ENCODE measurements around the gene ADORA2A. TPM values are rescaled to one million over a fixed set of nuclear protein-coding genes. Genes with fewer than 3 reads are reported as not detected.

Gene ADORA2A
- total and polyA plus RNA-seq, 2 of the 8 experiments (the other 6 are each of a cell fraction or from before 2014, with no cell fraction given): 7.1 to 20.3 TPM

DNA sequence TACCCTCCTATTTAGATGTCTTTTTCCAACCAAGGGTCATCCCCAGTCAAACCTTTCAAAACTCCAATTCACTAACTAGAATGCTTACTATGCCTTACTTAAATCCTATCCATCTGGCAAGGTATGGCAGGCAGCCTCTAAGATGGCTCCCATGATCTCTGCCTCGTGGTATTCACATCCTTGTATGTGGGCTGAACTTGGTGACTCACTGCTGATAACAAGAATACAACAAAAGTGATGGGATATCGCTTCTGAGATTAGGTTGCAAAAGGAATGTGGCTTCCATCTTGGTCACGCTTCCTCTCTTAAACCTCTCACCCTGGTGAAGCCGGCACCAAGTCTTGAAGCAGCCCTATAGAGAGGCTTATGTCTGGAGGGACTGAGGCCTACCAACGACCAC lies 38.2 kb downstream of the ADORA2A start:
- Histone ChIP-seq H3K4me2 (ENCODE audit: insufficient read depth in 1 of 2, low read depth in 2 of 2, low read length in 2 of 2) (no peak overlapping the region), H3K27me3 (replicated peaks in 1 of 4; ENCODE audit: control insufficient read depth in 3 of 4, extremely low read depth in 1 of 4, insufficient read depth in 3 of 4, low read length in 3 of 4) (no peaks in the 10 kb centered on the region), H2BK20ac (ENCODE audit: low read length) (no peak overlapping the region), H2BK5ac (ENCODE audit: low read depth, low read length) (no peak overlapping the region), H3K4me3 (ENCODE audit: extremely low read depth in 1 of 4, insufficient read depth in 2 of 4, low read depth in 3 of 4, low read length in 4 of 4) (no peak overlapping the region), H3K79me1 (ENCODE audit: low read depth, low read length) (no peaks in the 10 kb centered on the region), H2AK5ac (ENCODE audit: low read depth, low read length) (no peak overlapping the region), H3K23me2 (ENCODE audit: low read depth, low read length) (no peaks in the 10 kb centered on the region), H2BK120ac (replicated peaks; ENCODE audit: low read depth, low read length) (no peak overlapping the region), H3K18ac (ENCODE audit: extremely low read depth, low read length) (no peak overlapping the region), H3K4ac (replicated peaks; ENCODE audit: insufficient read length, low read depth, low read length) (no peak overlapping the region), H3K27ac (ENCODE audit: low read depth, low read length) (no peak overlapping the region), H4K8ac (ENCODE audit: extremely low read depth, insufficient read depth, low read length) (no peak overlapping the region), H3K9me3 (ENCODE audit: insufficient read depth in 2 of 2, low read depth in 1 of 2, low read length in 1 of 2) (no peaks in the 10 kb centered on the region), H3K9ac (replicated peaks in 1 of 4; ENCODE audit: extremely low read depth in 1 of 4, low read depth in 3 of 4, low read length in 3 of 4) (no peak overlapping the region), H4K91ac (replicated peaks; ENCODE audit: insufficient read length, low read length) (no peak overlapping the region), H3K36me3 (ENCODE audit: control insufficient read depth in 2 of 4, insufficient read depth in 4 of 4, low read length in 3 of 4) (no peaks in the 10 kb centered on the region), H2BK15ac (ENCODE audit: low read length) (no peak overlapping the region), H4K5ac (ENCODE audit: insufficient read length, low read depth, low read length) (no peak overlapping the region), H3K4me1 (replicated peaks in 1 of 4; ENCODE audit: control insufficient read depth in 3 of 4, insufficient read depth in 4 of 4, low read length in 3 of 4) (peaks cover 4 to 8% (median 6%) of the 10 kb centered on the region in 4 experiments; a peak in 5 of 7 replicates), H2AFZ (ENCODE audit: low read length) (no peak overlapping the region), H3K14ac (ENCODE audit: insufficient read length) (no peak overlapping the region), H4K20me1 (replicated peaks in 1 of 2; ENCODE audit: control insufficient read depth in 1 of 2, insufficient read depth in 2 of 2, low read length in 2 of 2) (no peaks in the 10 kb centered on the region), H3K23ac (ENCODE audit: insufficient read length) (no peak overlapping the region), H3K79me2 (ENCODE audit: control insufficient read depth in 1 of 2, insufficient read depth in 2 of 2, low read length in 2 of 2) (no peaks in the 10 kb centered on the region), H3K56ac (replicated peaks; ENCODE audit: insufficient read length, low read depth, low read length) (no peak overlapping the region), H2BK12ac (ENCODE audit: low read depth, low read length) (no peak overlapping the region)
- FAIRE-seq: no peak
- WGBS, 2 experiments (ENCODE audit: extremely low coverage in 1 of 2, insufficient coverage in 1 of 2, insufficient read length in 1 of 2, insufficient replicate concordance in 2 of 2, low coverage in 1 of 2, low lambda C conversion rate in 2 of 2, missing lambda C conversion rate in 1 of 2): 90% methylated on average over 5 of the region's 5 CpGs; no CpG with 5 or more reads in 1 of the 2 experiments
- ChIA-PET CTCF (ENCODE audit: partially characterized antibody) (interaction anchor here (1.0 to 2.4 kb wide), 5 partner anchors 21 to 44 kb away, joined by 3 to 10 read pairs (median 3); no protein-coding TSS in a partner anchor), POLR2A (ENCODE audit: partially characterized antibody) (interaction anchor here (1.2 to 1.7 kb wide), 2 partner anchors 9 to 11 kb away, joined by 4 read pairs; no protein-coding TSS in a partner anchor)
- DNase-seq (ENCODE audit: low read depth in 1 of 2, low spot score in 2 of 2): no peak
- TF ChIP-seq EZH2 (IDR thresholded peaks at IDR 0.05; ENCODE audit: low read depth, low read length, severe bottlenecking): no peak
- TF ChIP-seq NRF1 (IDR thresholded peaks at IDR 0.05; ENCODE audit: low read depth, low read length): no peak
- TF ChIP-seq, protein P1, sequence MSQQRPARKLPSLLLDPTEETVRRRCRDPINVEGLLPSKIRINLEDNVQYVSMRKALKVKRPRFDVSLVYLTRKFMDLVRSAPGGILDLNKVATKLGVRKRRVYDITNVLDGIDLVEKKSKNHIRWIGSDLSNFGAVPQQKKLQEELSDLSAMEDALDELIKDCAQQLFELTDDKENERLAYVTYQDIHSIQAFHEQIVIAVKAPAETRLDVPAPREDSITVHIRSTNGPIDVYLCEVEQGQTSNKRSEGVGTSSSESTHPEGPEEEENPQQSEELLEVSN (IDR thresholded peaks at IDR 0.05): no peak
- no peak for TF ChIP-seq SAP30 (IDR thresholded peaks at IDR 0.05; ENCODE audit: insufficient read depth, insufficient replicate concordance, low read length)
